Mucosa of stomach (tissue), 1 donor: ENCODE results near the gene LASP1.
"Not testable (repeated sequence)": the region's sequence is repeated elsewhere in the genome, so short reads cannot be mapped to it uniquely, and the experiment has no call there.

Experiments used
- H3K27me3 ChIP-seq: one replicate; pipeline ENCODE4 v1.7.0; 2013; ENCODE audit warnings: mild to moderate bottlenecking, low read length; ENCODE audit not compliant: control insufficient read depth, insufficient read depth
- H3K36me3 ChIP-seq: one replicate; pipeline ENCODE4 v1.7.0; 2013; ENCODE audit warnings: low read length; ENCODE audit not compliant: control insufficient read depth, insufficient read depth
- H3K4me1 ChIP-seq: one replicate; pipeline ENCODE4 v1.7.0; 2013; ENCODE audit warnings: mild to moderate bottlenecking, low read length; ENCODE audit not compliant: control insufficient read depth, insufficient read depth
- H3K4me3 ChIP-seq: one replicate; pipeline ENCODE4 v1.7.0; 2013; ENCODE audit warnings: low read length
- H3K9ac ChIP-seq: one replicate; pipeline ENCODE4 v1.7.0; 2013; ENCODE audit warnings: mild to moderate bottlenecking, low read length, moderate library complexity
- H3K9me3 ChIP-seq: one replicate; pipeline ENCODE4 v1.7.0; 2013; ENCODE audit warnings: mild to moderate bottlenecking, low read length, moderate library complexity; ENCODE audit not compliant: control insufficient read depth
- donor health status: Pancreatic carcinoma.

LASP1 gene

GRCh38 chr17:38907930-38908675 is 38.2 kb downstream of the LASP1 start:
- Histone ChIP-seq H3K4me1 (peaks cover 23% of the 10 kb centered on the region), H3K9ac (no peak overlapping the region), H3K27me3 (no peaks in the 10 kb centered on the region), H3K4me3 (no peak overlapping the region), H3K36me3 (peaks cover 21% of the 10 kb centered on the region), H3K9me3 (no peaks in the 10 kb centered on the region)

- Histone ChIP-seq H3K9me3 (no peaks in the 10 kb centered on the region), H3K36me3 (peaks cover 21% of the 10 kb centered on the region), H3K27me3 (no peaks in the 10 kb centered on the region), H3K4me1 (peaks cover 17% of the 10 kb centered on the region), H3K4me3 (no peak overlapping the region), H3K9ac (no peak overlapping the region)
Measured at GRCh38 chr17:38908676-38909181, 38.9 kb downstream of the LASP1 start.

DNA sequence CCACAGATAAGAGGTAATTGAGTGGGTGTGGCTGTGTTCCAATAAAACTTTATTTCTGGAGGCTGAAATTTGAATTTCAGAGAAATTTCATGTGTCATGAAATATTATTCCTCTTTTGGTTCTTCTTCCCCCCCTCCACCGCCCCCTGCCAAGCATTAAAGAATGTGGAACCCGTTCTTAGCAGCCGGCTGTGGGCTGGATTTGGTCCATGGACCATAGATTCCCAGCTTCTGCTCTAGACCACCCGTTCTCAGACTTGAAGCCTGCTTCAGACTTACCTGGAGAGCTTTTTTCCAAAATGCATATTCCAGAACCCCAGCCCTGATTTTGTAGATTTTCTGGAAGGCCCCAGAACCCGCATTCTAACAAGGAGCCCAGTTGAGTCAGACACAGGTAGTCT is 40.5 kb downstream of the LASP1 start:
- no peaks in the 10 kb centered on the region for H3K9me3 ChIP-seq
- no peak overlapping the region for H3K9ac ChIP-seq
- H3K27me3 ChIP-seq = no peaks in the 10 kb centered on the region
- peaks cover 25% of the 10 kb centered on the region for H3K36me3 ChIP-seq
- H3K4me3 ChIP-seq = no peak overlapping the region
- H3K4me1 ChIP-seq = peaks cover 21% of the 10 kb centered on the region

- Histone ChIP-seq H3K36me3 (peaks cover 25% of the 10 kb centered on the region), H3K27me3 (no peaks in the 10 kb centered on the region), H3K4me3 (no peak overlapping the region), H3K9ac (no peak overlapping the region), H3K4me1 (peaks cover 21% of the 10 kb centered on the region), H3K9me3 (no peaks in the 10 kb centered on the region)
Measured at GRCh38 chr17:38911081-38911730, 41.3 kb downstream of the LASP1 start.

DNA sequence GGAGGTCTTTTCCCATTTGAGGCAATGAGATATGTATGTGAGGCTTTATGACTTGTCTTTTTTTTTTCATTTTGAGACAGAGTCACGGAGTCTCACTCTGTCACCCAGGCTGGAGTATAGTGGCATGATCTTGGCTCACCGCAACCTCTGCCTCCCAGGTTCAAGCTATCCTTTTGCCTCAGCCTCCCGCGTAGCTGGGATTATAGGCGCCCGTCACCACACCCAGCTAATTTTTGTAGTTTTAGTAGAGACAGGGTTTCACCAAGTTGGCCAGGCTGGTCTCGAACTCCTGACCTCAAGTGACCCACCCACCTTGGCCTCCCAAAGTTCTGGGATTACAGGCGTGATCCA is 41.8 kb downstream of the LASP1 start:
- not testable (repeated sequence) for H3K9ac ChIP-seq
- Histone ChIP-seq H3K36me3 (peaks cover 25% of the 10 kb centered on the region), H3K4me1 (peaks cover 21% of the 10 kb centered on the region)

GRCh38 chr17:38912221-38912813 is 42.5 kb downstream of the LASP1 start:
- no peak overlapping the region for H3K4me3 ChIP-seq
- no peak overlapping the region for H3K9ac ChIP-seq
- peaks cover 21% of the 10 kb centered on the region for H3K4me1 ChIP-seq
- peaks cover 29% of the 10 kb centered on the region for H3K36me3 ChIP-seq
- H3K27me3 ChIP-seq = no peaks in the 10 kb centered on the region
- no peaks in the 10 kb centered on the region for H3K9me3 ChIP-seq

More for the DNA sequence above, 41.8 kb downstream of the LASP1 start:
- H3K27me3 ChIP-seq, H3K9me3 ChIP-seq, H3K4me3 ChIP-seq: not testable (repeated sequence)

DNA sequence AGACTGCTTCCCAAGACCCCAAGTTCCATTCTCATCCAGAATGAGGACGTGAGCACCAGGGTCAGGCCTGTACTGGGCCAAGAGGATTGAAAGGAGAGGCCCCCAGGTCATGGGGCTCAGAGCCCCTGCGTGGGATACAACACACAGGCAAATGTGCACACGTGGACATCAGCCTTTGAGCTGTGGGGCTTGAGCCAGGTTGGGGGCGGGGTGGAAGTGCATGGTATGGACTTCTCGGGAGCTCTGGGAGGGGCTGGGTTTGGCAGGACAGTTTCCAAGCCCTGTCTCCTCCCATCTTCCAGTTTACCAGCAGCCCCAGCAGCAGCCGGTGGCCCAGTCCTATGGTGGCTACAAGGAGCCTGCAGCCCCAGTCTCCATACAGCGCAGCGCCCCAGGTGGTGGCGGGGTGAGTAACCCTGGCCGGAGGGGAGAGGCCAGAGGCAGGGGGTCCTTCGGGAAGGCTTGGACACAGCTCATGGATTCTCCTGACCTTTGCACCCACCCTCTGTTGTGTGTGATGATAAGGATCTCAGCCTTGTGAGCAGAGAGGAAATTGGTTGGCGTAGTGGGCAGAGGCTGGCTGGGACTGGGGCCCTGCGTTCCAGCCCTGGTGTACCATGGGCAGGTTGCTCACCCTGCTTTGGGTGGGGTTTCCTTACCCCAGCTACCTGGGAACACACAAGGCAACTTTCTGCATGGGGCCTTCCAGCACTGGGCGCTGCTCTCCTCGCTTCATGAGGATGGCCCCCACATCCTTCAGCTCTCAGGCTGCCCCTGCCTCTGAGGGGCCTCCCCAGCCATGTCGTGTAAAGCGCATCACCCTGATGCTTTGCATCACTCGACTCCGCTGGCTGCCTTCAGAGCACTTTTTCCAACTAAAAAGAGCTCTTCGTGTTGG is 45.1 kb downstream of the LASP1 start:
- Histone ChIP-seq H3K36me3 (peaks cover 50% of the 10 kb centered on the region), H3K4me1 (peaks cover 10% of the 10 kb centered on the region), H3K27me3 (no peaks in the 10 kb centered on the region), H3K4me3 (no peak overlapping the region), H3K9me3 (no peaks in the 10 kb centered on the region), H3K9ac (no peak overlapping the region)

- H3K27me3 ChIP-seq = no peaks in the 10 kb centered on the region
- H3K9me3 ChIP-seq = no peaks in the 10 kb centered on the region
- no peak overlapping the region for H3K9ac ChIP-seq
- peaks cover 10% of the 10 kb centered on the region for H3K4me1 ChIP-seq
- H3K36me3 ChIP-seq = peaks cover 54% of the 10 kb centered on the region
- no peak overlapping the region for H3K4me3 ChIP-seq
Measured at GRCh38 chr17:38915639-38915995, 45.8 kb downstream of the LASP1 start.

- H3K36me3 ChIP-seq = peaks cover 49% of the 10 kb centered on the region
- no peak overlapping the region for H3K4me3 ChIP-seq
- peaks cover 10% of the 10 kb centered on the region for H3K4me1 ChIP-seq
- H3K9me3 ChIP-seq = no peaks in the 10 kb centered on the region
- no peaks in the 10 kb centered on the region for H3K27me3 ChIP-seq
- no peak overlapping the region for H3K9ac ChIP-seq
Measured at GRCh38 chr17:38916771-38917170, 46.9 kb downstream of the LASP1 start.

GRCh38 chr17:38917259-38917658 is 47.4 kb downstream of the LASP1 start:
- H3K9me3 ChIP-seq = no peaks in the 10 kb centered on the region
- peaks cover 49% of the 10 kb centered on the region for H3K36me3 ChIP-seq
- peaks cover 6% of the 10 kb centered on the region for H3K4me1 ChIP-seq
- H3K27me3 ChIP-seq = no peaks in the 10 kb centered on the region
- no peak overlapping the region for H3K4me3 ChIP-seq
- no peak overlapping the region for H3K9ac ChIP-seq

DNA sequence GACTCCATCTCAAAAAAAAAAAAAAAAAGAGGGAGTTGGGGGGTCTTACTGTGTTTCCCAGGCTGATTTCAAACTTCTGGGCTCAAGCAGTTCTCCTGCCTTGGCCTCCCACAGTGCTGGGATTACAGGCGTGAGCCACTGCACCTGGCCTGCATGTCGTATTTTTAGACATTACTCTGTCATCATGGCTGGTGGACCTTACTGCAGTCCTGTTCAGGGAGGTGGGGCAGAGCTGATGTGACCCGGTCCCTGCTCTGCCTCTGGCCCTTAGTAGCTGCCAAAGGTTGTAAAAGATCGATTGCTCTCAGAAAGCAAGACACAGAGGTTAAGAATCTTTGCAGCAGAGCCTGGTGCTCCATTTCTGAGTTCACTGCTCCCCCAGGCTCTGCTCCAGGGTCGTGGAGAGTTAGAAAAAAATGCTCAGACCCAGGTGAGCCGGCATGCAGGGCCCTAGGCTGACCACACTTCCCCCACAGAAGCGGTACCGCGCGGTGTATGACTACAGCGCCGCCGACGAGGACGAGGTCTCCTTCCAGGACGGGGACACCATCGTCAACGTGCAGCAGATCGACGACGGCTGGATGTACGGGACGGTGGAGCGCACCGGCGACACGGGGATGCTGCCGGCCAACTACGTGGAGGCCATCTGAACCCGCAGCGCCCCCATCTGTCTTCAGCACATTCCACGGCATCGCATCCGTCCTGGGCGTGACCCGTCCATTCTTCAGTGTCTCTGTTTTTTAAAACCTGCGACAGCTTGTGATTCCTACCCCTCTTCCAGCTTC is 48.5 kb downstream of the LASP1 start:
- H3K27me3 ChIP-seq = no peaks in the 10 kb centered on the region
- no peak overlapping the region for H3K9ac ChIP-seq
- peaks cover 39% of the 10 kb centered on the region for H3K36me3 ChIP-seq
- no peak overlapping the region for H3K4me3 ChIP-seq
- no peaks in the 10 kb centered on the region for H3K9me3 ChIP-seq
- H3K4me1 ChIP-seq = peaks cover 13% of the 10 kb centered on the region
